GM06990 (cell line): Measurements from ENCODE around the gene TMEM151A.

ENCODE experiments used
- DNase-seq: peaks from one replicate; pipeline ENCODE4 v3.0.0-alpha.2; 2011; ENCODE audit not compliant: insufficient read length; ENCODE audit errors: extremely low read depth
- H3K27me3 ChIP-seq: replicated peaks from 2 replicates; pipeline ENCODE4 v1.6.0; 2011; ENCODE audit warnings: low read length; ENCODE audit not compliant: control insufficient read depth, insufficient read depth
- H3K36me3 ChIP-seq: 2 replicates; pipeline ENCODE4 v1.5.1; 2011; ENCODE audit warnings: low read length; ENCODE audit not compliant: control insufficient read depth, insufficient read depth
- H3K4me3 ChIP-seq: replicated peaks from 2 replicates; pipeline ENCODE4 v1.5.1; 2011; ENCODE audit warnings: low read depth, mild to moderate bottlenecking, control low read depth, low read length
- CTCF ChIP-seq: IDR thresholded peaks from 2 replicates; pipeline ENCODE4 v1.5.1; 2011; ENCODE audit warnings: low read length, control low read depth, mild to moderate bottlenecking, inconsistent platforms; ENCODE audit not compliant: insufficient read depth, poor library complexity, severe bottlenecking

The TMEM151A gene

GRCh38 chr11:66340596-66341501 lies 49.2 kb downstream of the TMEM151A start:
- H3K4me3 ChIP-seq = no peak overlapping the region
- no peak for DNase-seq
- peaks cover 36% of the 10 kb centered on the region for H3K36me3 ChIP-seq
- no peak for TF ChIP-seq CTCF
- H3K27me3 ChIP-seq = no peaks in the 10 kb centered on the region

GRCh38 chr11:66341502-66342126 lies 49.9 kb downstream of the TMEM151A start:
- DNase-seq = no peak
- peaks cover 36% of the 10 kb centered on the region for H3K36me3 ChIP-seq
- no peak for TF ChIP-seq CTCF
- H3K27me3 ChIP-seq = no peaks in the 10 kb centered on the region
- no peak overlapping the region for H3K4me3 ChIP-seq

- no peak for TF ChIP-seq CTCF
- no peak overlapping the region for H3K4me3 ChIP-seq
- peaks cover 26% of the 10 kb centered on the region for H3K36me3 ChIP-seq
- DNase-seq = no peak
- no peaks in the 10 kb centered on the region for H3K27me3 ChIP-seq
These were observed 51.5 kb downstream of the TMEM151A start for GRCh38 chr11:66343176-66343575.

- DNase-seq = peak; percentile 89
- Histone ChIP-seq H3K4me3 (peak within 1 kb of the TSS; percentile 81), H3K27me3 (no peaks in the 10 kb centered on the region), H3K36me3 (peaks cover 16% of the 10 kb centered on the region)
- TF ChIP-seq CTCF = no peak
These were observed 53.0 kb downstream of the TMEM151A start, which contains the start of gene BRMS1 for GRCh38 chr11:66344550-66345315. Gene BRMS1, minus strand, starts transcription at chr11:66345104. Its CDS starts 2,870 bp downstream, at chr11:66342234.

- Histone ChIP-seq H3K27me3 (no peaks in the 10 kb centered on the region), H3K36me3 (peaks cover 13% of the 10 kb centered on the region), H3K4me3 (peak overlapping the region; percentile 81)
- DNase-seq = no peak
- TF ChIP-seq CTCF = no peak
These were observed 53.6 kb downstream of the TMEM151A start for GRCh38 chr11:66345316-66345649.
